Activated T-helper 1 cell treated with anti-CD3 and anti-CD28 coated beads, Interleukin-12 subunit alpha, Interleukin-12 subunit beta, Interleukin-2, Interleukin-4 antibody, amounts not matched to agents 30 ng/mL and 10 ng/mL and 1 ng/mL, durations not matched to agents 14 hours and 24 hours and 36 hours (primary cell): ENCODE measurements around the gene SNAPC3. TPM values are rescaled to one million over a fixed set of nuclear protein-coding genes. Genes with fewer than 3 reads are reported as not detected.
"Not testable (repeated sequence)": the region's sequence is repeated elsewhere in the genome, so short reads cannot be mapped to it uniquely, and the experiment has no call there.

Experiments
- DNase-seq: peaks from one replicate; pipeline ENCODE4 v3.0.0; 2021; ENCODE audit warnings: low spot score
- H3K27ac Mint-ChIP-seq: one replicate; pipeline ENCODE4 v1.8.0; 2021; ENCODE audit warnings: mild to moderate bottlenecking, mixed read lengths
- H3K27me3 Mint-ChIP-seq: one replicate; pipeline ENCODE4 v1.8.0; 2022; ENCODE audit warnings: mild to moderate bottlenecking, moderate library complexity, mixed read lengths; ENCODE audit not compliant: insufficient read depth
- H3K36me3 Mint-ChIP-seq: one replicate; pipeline ENCODE4 v1.8.0; 2021; ENCODE audit warnings: low read depth, mixed read lengths
- H3K4me1 Mint-ChIP-seq: one replicate; pipeline ENCODE4 v1.8.0; 2021; ENCODE audit warnings: low read depth, mixed read lengths
- H3K4me3 Mint-ChIP-seq: one replicate; pipeline ENCODE4 v1.8.0; 2021; ENCODE audit warnings: mild to moderate bottlenecking, moderate library complexity, mixed read lengths
- H3K9me3 Mint-ChIP-seq: one replicate; pipeline ENCODE4 v1.8.0; 2021; ENCODE audit warnings: mixed read lengths
- intact Hi-C: fragments of 100-400 bp; cut with micrococcal nuclease; formaldehyde crosslinking; loops from one replicate; pipeline ENCODE4 v1.15.1; 2024
- total RNA-seq: library from RNA; stranded (reverse); gene quantifications from 2 replicates; pipeline ENCODE4 v1.2.3, GENCODE V29; 2022

Gene SNAPC3
- total RNA-seq, 1 donor from 2014 or later, result 30.5 TPM

DNA sequence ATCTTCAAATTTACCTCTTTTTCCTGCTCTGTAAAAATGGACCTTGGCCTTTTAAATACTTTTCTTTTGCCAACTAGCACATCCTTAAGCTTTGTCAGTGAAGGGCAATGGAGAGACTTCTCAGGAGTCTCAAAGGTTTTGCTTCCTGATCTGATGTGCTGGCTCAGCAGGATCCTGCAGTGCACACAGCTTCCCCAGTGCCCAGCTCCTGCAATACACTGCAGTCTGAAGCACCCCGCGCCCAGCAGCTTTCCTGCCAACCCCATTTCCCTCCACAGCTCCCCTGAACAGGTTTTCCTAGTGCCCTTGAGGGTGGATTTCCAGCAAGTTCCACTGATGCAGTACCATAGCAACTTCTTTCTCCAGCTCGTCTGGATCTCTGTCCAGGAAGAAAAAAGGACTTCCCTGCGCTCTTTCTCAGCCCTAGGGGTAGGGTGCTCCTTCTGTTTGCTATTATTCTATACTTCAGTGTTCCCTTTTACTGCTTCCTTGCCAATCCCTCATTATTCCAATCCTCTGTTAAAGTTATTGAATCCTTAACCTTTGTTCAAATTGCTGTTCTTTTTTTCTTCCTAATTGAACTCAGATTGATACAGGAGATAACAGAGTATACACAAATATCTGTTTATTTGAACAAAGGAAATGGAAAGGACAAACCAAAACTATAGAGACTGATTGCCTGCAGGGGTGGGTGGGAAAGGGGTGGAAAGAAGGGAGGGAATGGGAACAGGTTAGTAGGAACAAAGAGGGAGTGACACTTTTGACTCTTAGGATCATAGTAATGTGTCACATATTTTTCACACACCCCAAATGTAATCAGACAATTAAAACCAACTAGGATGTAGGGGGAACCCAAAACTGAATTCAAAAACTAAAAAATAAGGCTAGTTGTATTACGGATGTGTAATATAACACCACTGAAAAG, 8.5 kb downstream of the SNAPC3 start:
- no peaks in the 10 kb centered on the region for H3K27me3 Mint-ChIP-seq
- peak overlapping the region; percentile 14 for H3K27ac Mint-ChIP-seq
- H3K9me3 Mint-ChIP-seq, result no peaks in the 10 kb centered on the region
- H3K4me1 Mint-ChIP-seq, result peaks cover 39% of the 10 kb centered on the region
- peaks cover 48% of the 10 kb centered on the region for H3K36me3 Mint-ChIP-seq
- no peak overlapping the region for H3K4me3 Mint-ChIP-seq
- intact Hi-C loops, result no loop called here
- DNase-seq, result no peak

DNA sequence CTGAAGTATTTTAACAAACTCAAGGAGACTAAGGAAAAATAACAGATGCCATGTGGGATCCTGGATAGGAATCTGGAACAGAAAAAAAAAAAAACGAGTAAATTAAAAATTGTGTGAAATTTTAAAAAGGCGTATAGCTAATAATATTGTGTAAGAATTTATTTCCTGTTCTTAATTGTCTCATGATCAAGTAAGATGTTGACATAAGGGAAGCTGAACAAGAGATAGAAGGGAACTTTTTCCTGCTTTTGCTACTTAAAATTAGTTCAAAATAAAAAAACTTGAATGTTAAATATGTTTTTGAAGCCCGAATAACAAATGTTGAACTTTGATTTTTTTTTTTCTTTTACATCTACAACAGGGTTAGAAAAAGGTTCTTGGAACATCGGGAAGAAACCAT, 10.5 kb downstream of the SNAPC3 start:
- Mint-ChIP-seq H3K4me3 (no peak overlapping the region), H3K36me3 (peaks cover 49% of the 10 kb centered on the region), H3K27ac (no peak overlapping the region), H3K9me3 (no peaks in the 10 kb centered on the region), H3K4me1 (peaks cover 40% of the 10 kb centered on the region), H3K27me3 (no peaks in the 10 kb centered on the region)
- intact Hi-C loops, result no loop called here
- DNase-seq, result no peak

DNA sequence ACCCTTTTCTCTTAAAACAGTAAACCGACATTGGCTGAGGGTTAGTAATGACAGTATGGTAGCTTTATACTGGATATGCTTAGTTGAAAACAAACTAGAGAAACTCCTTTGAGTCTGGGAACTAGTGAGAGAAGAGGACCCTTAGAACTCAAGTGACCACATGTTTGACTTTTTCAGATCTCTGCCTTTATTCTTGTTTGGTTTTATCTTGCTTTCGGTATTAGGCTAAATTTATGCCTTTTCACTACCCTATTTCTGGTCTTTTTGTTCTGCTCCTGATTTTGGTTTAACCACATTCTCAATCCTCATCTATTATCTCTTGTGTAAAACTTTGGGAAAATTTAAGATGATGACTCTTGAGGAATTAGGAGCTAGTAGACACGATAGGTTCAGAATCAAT, 11.0 kb downstream of the SNAPC3 start:
- H3K4me1 Mint-ChIP-seq, result peaks cover 40% of the 10 kb centered on the region
- no peak overlapping the region for H3K27ac Mint-ChIP-seq
- H3K36me3 Mint-ChIP-seq, result peaks cover 48% of the 10 kb centered on the region
- no peak overlapping the region for H3K4me3 Mint-ChIP-seq
- no peak for DNase-seq
- no peaks in the 10 kb centered on the region for H3K9me3 Mint-ChIP-seq
- intact Hi-C loops, result no loop called here
- no peaks in the 10 kb centered on the region for H3K27me3 Mint-ChIP-seq

DNA sequence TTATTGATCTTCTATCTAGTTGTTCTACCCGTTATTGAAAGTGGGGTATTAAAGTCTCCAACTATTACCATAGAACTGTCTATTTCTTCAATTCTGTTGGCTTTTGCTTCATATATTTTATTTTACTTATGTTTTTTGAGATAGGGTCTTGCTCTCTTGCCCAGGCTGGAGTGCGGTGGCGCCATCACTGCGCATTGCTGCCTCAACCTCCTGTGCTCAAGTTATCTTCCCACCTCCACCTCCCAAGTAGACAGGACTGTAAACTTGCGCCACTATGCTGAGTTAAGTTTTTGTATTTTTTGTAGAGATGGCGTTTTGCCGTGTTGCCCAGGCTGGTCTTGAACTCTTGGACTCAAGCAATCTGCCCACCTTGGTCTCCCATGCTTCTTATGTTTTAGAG, 16.2 kb downstream of the SNAPC3 start:
- Mint-ChIP-seq H3K9me3 (peaks cover 4% of the 10 kb centered on the region), H3K27me3 (no peaks in the 10 kb centered on the region), H3K4me3 (no peak overlapping the region), H3K4me1 (peaks cover 13% of the 10 kb centered on the region), H3K27ac (no peak overlapping the region), H3K36me3 (peaks cover 64% of the 10 kb centered on the region)
- DNase-seq, result no peak
- intact Hi-C loops, result no loop called here

DNA sequence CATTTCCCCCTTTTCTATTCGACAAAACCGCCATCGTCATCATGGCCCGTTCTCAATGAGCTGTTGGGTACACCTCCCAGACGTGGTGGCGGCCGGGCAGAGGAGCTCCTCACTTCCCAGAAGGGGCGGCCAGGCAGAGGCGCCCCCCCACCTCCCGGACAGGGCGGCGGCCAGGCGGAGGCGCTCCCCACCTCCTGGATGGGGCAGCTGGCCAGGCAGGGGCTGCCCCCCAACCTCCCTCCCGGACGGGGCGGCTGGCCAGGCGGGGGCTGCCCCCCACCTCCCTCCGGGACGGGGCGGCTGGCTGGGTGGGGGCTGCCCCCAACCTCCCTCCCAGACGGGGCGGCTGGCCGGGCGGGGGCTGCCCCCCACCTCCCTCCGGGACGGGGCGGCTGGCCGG, 19.2 kb downstream of the SNAPC3 start:
- H3K9me3 Mint-ChIP-seq, H3K27ac Mint-ChIP-seq, intact Hi-C loops, H3K27me3 Mint-ChIP-seq, H3K4me3 Mint-ChIP-seq, DNase-seq: not testable (repeated sequence)
- H3K36me3 Mint-ChIP-seq, result peaks cover 65% of the 10 kb centered on the region
- peaks cover 19% of the 10 kb centered on the region for H3K4me1 Mint-ChIP-seq

DNA sequence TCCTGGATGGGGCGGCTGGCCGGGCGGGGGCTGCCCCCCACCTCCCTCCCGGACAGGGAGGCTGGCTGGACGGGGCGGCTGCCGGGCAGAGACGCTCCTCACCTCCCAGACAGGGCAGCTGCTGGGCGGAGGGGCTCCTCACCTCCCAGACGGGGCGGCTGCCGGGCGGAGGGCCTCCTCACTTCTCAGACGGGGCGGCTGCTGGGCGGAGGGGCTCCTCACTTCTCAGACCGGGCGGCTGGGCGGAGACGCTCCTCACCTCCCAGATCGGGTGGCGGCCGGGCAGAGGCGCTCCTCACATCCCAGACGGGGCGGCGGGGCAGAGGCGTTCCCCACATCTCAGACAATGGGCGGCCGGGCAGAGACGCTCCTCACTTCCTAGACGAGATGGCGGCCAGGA, 19.6 kb downstream of the SNAPC3 start:
- peaks cover 68% of the 10 kb centered on the region for H3K36me3 Mint-ChIP-seq
- H3K9me3 Mint-ChIP-seq, result not testable (repeated sequence)

DNA sequence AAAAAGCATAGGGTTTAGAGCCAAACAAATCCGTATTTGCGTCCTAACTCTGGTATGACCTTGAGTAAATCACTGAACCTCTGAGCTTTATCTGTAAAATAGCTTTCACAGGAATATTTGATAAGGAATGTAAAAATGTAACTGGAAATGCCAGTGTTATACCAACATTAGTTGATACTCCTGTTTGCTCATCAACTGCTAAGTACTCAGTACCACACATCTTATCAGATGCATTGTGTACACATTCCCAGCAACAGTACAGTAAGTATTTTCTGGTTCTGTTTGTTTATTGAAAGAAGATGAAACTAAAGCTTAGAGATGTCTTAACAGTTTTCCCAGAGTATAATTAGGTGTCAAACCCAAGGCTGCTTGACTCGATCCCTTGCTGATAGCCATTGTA, 21.5 kb downstream of the SNAPC3 start:
- DNase-seq, result no peak
- peaks cover 4% of the 10 kb centered on the region for H3K9me3 Mint-ChIP-seq
- intact Hi-C loops, result no loop called here
- no peaks in the 10 kb centered on the region for H3K27me3 Mint-ChIP-seq
- no peak overlapping the region for H3K27ac Mint-ChIP-seq
- peaks cover 65% of the 10 kb centered on the region for H3K36me3 Mint-ChIP-seq
- H3K4me1 Mint-ChIP-seq, result peaks cover 11% of the 10 kb centered on the region
- H3K4me3 Mint-ChIP-seq, result no peak overlapping the region

More for the DNA sequence above, 19.6 kb downstream of the SNAPC3 start:
- DNase-seq, H3K27ac Mint-ChIP-seq, intact Hi-C loops, H3K27me3 Mint-ChIP-seq, H3K4me3 Mint-ChIP-seq: not testable (repeated sequence)
- H3K4me1 Mint-ChIP-seq, result peaks cover 20% of the 10 kb centered on the region

DNA sequence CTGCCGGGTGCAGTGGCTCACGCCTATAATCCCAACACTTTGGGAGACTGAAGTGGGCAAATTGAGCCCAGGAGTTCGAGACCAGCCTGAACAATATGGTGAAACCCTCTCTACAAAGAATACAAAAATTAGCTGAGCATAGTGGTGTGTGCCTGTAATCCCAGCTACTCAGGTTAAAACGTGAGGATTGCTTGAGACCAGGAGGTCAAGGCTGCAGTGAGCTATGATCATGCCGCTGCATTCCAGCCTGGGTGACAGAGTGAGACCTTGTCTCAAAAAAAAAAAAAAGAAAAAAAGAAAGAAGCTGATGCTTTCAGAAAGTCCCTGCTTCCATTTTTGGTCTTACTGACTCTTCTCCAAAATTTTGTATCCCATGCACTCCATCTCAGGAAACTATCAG, 31.3 kb downstream of the SNAPC3 start:
- intact Hi-C loops, result no loop called here
- DNase-seq, result no peak
- Mint-ChIP-seq H3K27ac (no peak overlapping the region), H3K36me3 (peaks cover 25% of the 10 kb centered on the region), H3K9me3 (no peaks in the 10 kb centered on the region), H3K4me1 (no peaks in the 10 kb centered on the region), H3K4me3 (no peak overlapping the region), H3K27me3 (no peaks in the 10 kb centered on the region)

DNA sequence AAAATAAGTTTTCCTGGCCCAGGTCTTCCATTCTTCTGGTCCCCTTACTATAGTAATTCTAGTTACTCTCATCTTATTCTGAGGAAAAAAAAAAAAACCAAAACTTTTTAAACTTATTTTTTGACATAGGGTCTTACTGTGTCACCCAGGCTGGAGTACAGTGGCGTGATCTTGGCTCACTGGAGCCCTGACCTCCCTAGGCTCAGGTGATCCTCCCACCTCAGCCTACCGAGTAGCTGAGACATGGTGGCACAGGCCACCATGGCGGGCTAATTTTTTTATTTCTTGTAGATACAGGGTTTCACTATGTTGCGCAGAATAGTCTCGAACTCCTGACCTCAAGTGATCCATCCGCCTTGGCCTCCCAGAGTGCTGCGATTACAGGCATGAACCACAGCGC, 38.4 kb downstream of the SNAPC3 start:
- intact Hi-C loops, result no loop called here
- Mint-ChIP-seq H3K4me1 (no peaks in the 10 kb centered on the region), H3K9me3 (no peaks in the 10 kb centered on the region), H3K27me3 (no peaks in the 10 kb centered on the region), H3K36me3 (peaks cover 29% of the 10 kb centered on the region), H3K27ac (no peak overlapping the region), H3K4me3 (no peak overlapping the region)
- DNase-seq, result no peak

DNA sequence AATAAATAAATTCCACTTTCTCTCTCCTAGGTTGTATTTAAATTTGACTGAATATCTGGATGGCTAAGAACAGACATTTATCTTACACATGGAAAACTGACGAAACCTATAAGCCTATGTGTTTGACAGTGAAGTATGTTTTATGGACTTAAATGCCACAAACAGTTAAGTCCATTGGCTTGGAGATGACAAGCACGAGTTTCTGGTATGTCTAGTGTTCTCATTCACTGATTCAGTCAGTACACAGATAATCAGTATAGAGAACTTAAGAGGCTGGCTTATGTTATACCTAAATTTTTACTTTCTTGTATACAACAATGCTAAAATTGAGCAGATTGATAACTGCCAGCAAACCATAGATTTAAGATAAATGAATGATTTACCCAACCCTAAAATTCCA, 38.9 kb downstream of the SNAPC3 start:
- Mint-ChIP-seq H3K27ac (no peak overlapping the region), H3K4me1 (no peaks in the 10 kb centered on the region), H3K4me3 (no peak overlapping the region), H3K36me3 (peaks cover 30% of the 10 kb centered on the region), H3K27me3 (no peaks in the 10 kb centered on the region), H3K9me3 (no peaks in the 10 kb centered on the region)
- intact Hi-C loops, result no loop called here
- DNase-seq, result no peak

DNA sequence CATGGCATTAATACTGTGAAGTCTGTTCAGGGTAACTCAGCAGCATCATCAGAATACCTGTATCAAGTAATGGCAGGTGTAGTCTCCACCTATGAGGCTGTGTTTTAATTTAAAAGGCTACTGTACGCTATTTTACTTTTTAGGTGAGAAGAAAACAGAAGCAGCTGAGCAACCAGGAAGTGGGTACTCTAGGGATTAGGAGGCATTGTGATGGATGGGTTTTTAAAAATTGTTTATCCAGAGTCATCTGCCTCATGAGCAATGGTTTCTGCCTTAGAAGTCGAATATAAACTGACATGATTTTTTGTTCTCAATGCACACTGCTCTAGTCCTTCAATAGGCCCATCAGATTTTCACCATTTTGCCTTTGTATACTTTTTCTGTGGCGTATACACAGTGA, 45.5 kb downstream of the SNAPC3 start:
- Mint-ChIP-seq H3K27ac (no peak overlapping the region), H3K27me3 (no peaks in the 10 kb centered on the region), H3K36me3 (peaks cover 35% of the 10 kb centered on the region), H3K9me3 (no peaks in the 10 kb centered on the region), H3K4me1 (no peaks in the 10 kb centered on the region), H3K4me3 (no peak overlapping the region)
- intact Hi-C loops, result no loop called here
- DNase-seq, result no peak

DNA sequence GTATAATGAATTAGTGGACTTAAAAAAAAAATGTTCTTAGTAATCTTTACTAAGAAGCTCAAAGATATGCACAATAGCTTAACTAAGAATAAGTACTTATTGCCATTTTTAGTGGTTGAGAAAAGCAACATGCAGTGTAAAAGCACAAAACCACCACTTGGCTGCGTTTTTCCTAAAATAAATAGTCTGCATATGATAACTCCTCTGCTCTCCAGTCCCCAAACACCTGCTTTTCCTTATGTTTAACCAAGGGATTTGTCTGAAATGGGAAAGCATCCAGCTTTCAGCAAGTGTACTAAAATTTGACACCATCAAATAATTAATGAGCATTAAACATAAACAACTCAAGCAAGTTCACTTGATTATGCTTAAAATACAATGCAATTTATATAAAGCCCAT, 46.7 kb downstream of the SNAPC3 start:
- Mint-ChIP-seq H3K9me3 (no peaks in the 10 kb centered on the region), H3K4me3 (no peak overlapping the region), H3K4me1 (no peaks in the 10 kb centered on the region), H3K27ac (no peak overlapping the region), H3K36me3 (peaks cover 41% of the 10 kb centered on the region), H3K27me3 (no peaks in the 10 kb centered on the region)
- no peak for DNase-seq
- intact Hi-C loops, result no loop called here

DNA sequence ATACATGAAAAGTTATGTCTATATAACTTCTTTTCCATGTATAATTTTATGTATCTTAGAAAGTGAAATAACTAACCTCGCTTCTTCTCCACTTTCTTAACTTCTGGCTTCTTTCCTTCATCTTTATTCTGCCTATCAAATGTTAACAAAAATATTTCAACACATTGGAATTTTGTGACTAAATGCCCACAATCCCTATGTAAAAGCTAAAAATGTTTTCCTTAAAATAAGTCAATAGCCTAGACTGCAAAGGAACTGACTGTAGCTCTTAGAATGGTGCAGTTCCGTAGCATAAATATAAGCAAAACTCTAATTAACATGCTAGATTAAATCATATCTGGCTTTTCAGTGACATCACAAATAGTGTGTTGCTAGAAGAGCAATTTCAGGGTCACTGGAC, 47.2 kb downstream of the SNAPC3 start:
- Mint-ChIP-seq H3K4me1 (no peaks in the 10 kb centered on the region), H3K27me3 (no peaks in the 10 kb centered on the region), H3K27ac (no peak overlapping the region), H3K36me3 (peaks cover 41% of the 10 kb centered on the region), H3K4me3 (no peak overlapping the region), H3K9me3 (no peaks in the 10 kb centered on the region)
- intact Hi-C loops, result no loop called here
- DNase-seq, result no peak
